Trophoblast cell (in vitro differentiated cells and primary cell): ENCODE results near the gene ACAD8.

ENCODE experiments used
- DNase-seq, 2 donors: peaks; one replicate each; pipeline ENCODE4 v3.0.0-alpha.2; 2016
- H2AFZ ChIP-seq: 2 replicates; pipeline ENCODE4 v1.6.1; 2013; ENCODE audit warnings: low read length, moderate library complexity, mild to moderate bottlenecking; ENCODE audit not compliant: insufficient read depth, poor library complexity
- H2AK5ac ChIP-seq: 2 replicates; pipeline ENCODE4 v1.6.1; 2013; ENCODE audit warnings: mild to moderate bottlenecking, low read length
- H2BK120ac ChIP-seq: 2 replicates; pipeline ENCODE4 v1.6.1; 2013; ENCODE audit warnings: low read length, mild to moderate bottlenecking, moderate library complexity; ENCODE audit not compliant: insufficient read depth, poor library complexity
- H2BK12ac ChIP-seq: 2 replicates; pipeline ENCODE4 v1.6.1; 2013; ENCODE audit warnings: mild to moderate bottlenecking, low read length, moderate library complexity
- H2BK5ac ChIP-seq: 2 replicates; pipeline ENCODE4 v1.6.1; 2013; ENCODE audit warnings: low read length, low read depth, moderate library complexity, mild to moderate bottlenecking; ENCODE audit not compliant: poor library complexity
- H3K14ac ChIP-seq: 2 replicates; pipeline ENCODE4 v1.6.1; 2013; ENCODE audit warnings: mild to moderate bottlenecking, low read length
- H3K18ac ChIP-seq: 2 replicates; pipeline ENCODE4 v1.6.1; 2013; ENCODE audit warnings: mild to moderate bottlenecking, low read length
- H3K23ac ChIP-seq: 2 replicates; pipeline ENCODE4 v1.6.1; 2013; ENCODE audit warnings: low read length
- H3K27ac ChIP-seq: 2 replicates; pipeline ENCODE4 v1.5.1; 2013; ENCODE audit warnings: low read depth, mild to moderate bottlenecking, inconsistent platforms, low read length, moderate library complexity
- H3K27me3 ChIP-seq: 2 replicates; pipeline ENCODE4 v1.6.1; 2013; ENCODE audit warnings: inconsistent platforms, mild to moderate bottlenecking, low read length, moderate library complexity; ENCODE audit not compliant: insufficient read depth
- H3K36me3 ChIP-seq, 2 experiments: 1 replicate in 1 of 2; 2 replicates in 1 of 2; pipeline ENCODE4 v1.6.1; 2013; ENCODE audit warnings: low read length in 2 of 2, mild to moderate bottlenecking in 2 of 2, moderate library complexity in 1 of 2; ENCODE audit not compliant: insufficient read depth in 2 of 2, control insufficient read depth in 1 of 2
- H3K4ac ChIP-seq: 2 replicates; pipeline ENCODE4 v1.6.1; 2013; ENCODE audit warnings: low read depth, mild to moderate bottlenecking, low read length, moderate library complexity
- H3K4me1 ChIP-seq, 2 experiments: 1 replicate in 1 of 2; 2 replicates in 1 of 2; pipeline ENCODE4 v1.6.1; 2013; ENCODE audit warnings: low read length in 2 of 2, mild to moderate bottlenecking in 2 of 2, moderate library complexity in 1 of 2; ENCODE audit not compliant: insufficient read depth in 2 of 2, control insufficient read depth in 1 of 2
- H3K4me2 ChIP-seq: 2 replicates; pipeline ENCODE4 v1.6.1; 2013; ENCODE audit warnings: inconsistent platforms, mild to moderate bottlenecking, low read length, moderate library complexity
- H3K4me3 ChIP-seq: 2 replicates; pipeline ENCODE4 v1.5.1; 2013; ENCODE audit warnings: mild to moderate bottlenecking, low read depth, low read length, inconsistent platforms
- H3K79me1 ChIP-seq: one replicate; pipeline ENCODE4 v1.6.1; 2013; ENCODE audit warnings: low read length
- H3K79me2 ChIP-seq: 2 replicates; pipeline ENCODE4 v1.6.1; 2013; ENCODE audit warnings: low read length, mild to moderate bottlenecking; ENCODE audit not compliant: control insufficient read depth, insufficient read depth, poor library complexity
- H3K9ac ChIP-seq: 2 replicates; pipeline ENCODE4 v1.6.1; 2013; ENCODE audit warnings: mild to moderate bottlenecking, low read length
- H3K9me3 ChIP-seq: 2 replicates; pipeline ENCODE4 v1.6.1; 2013; ENCODE audit warnings: low read depth, mild to moderate bottlenecking, control low read depth, inconsistent platforms, low read length; ENCODE audit not compliant: insufficient read depth
- H4K12ac ChIP-seq: 2 replicates; pipeline ENCODE4 v1.6.1; 2013; ENCODE audit warnings: low read depth, mild to moderate bottlenecking, low read length, moderate library complexity
- H4K8ac ChIP-seq: 2 replicates; pipeline ENCODE4 v1.6.1; 2013; ENCODE audit warnings: low read depth, mild to moderate bottlenecking, low read length, moderate library complexity
- H4K91ac ChIP-seq: one replicate; pipeline ENCODE4 v1.6.1; 2013; ENCODE audit warnings: low read depth, mild to moderate bottlenecking, low read length, moderate library complexity
- WGBS: extraction: QIAGEN DNeasy Blood & Tissue Kit; methylation state at CpG from one replicate; pipeline ENCODE4 v1.1.7; 2013; ENCODE audit warnings: missing lambda C conversion rate; ENCODE audit not compliant: insufficient read length, insufficient coverage; ENCODE audit errors: extremely low coverage; 5-methylcytosine and 5-hydroxymethylcytosine counted together

Gene ACAD8

DNA sequence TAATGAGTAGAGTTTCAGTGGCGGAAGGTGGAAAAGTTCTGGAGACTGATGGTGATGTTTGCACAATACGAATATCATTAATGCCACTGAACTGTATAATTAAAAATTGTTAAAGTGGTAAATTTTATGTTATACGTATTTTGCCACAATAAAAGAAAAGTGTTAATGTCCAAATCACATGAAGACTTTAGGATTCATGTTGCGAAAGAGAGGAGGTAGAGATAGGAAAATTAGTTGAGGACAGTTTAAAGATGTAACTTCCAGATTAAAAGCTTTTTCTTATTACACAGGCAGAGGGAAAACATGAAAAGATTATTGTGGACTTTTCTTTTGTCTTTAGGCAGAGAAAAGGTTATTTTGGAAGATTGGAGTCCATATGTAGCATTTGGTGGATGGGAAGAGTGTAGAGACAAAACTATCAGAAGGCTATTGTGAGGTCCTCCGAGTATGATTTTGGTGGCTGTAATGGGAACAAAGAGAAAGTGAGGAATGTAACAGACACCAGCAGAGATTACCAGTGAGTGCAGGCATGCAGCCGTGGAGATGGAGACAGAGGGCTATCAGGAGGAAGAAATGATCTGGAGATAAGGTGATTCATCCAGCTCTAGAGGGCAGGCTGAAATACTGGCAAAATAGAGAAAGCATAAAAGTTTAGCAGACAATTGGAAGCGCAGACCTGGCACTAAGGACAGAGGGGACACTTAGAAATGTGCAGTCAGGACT, 16.4 kb upstream of the ACAD8 start:
- H4K91ac ChIP-seq: no peak overlapping the region
- no peaks in the 10 kb centered on the region for H3K79me1 ChIP-seq
- no peak overlapping the region for H3K23ac ChIP-seq
- WGBS: no CpG with 5 or more reads among the region's 7 CpGs
- DNase-seq: peak; percentile 44 to 81
- no peaks in the 10 kb centered on the region for H3K27me3 ChIP-seq
- H3K4me2 ChIP-seq: no peak overlapping the region
- no peak overlapping the region for H3K14ac ChIP-seq
- no peaks in the 10 kb centered on the region for H3K9me3 ChIP-seq
- H3K9ac ChIP-seq: no peak overlapping the region
- peak overlapping the region; percentile 28 for H2BK12ac ChIP-seq
- H2BK120ac ChIP-seq: no peak overlapping the region
- no peak overlapping the region for H2AK5ac ChIP-seq
- peak overlapping the region; percentile 40 for H3K27ac ChIP-seq
- peaks cover 11% of the 10 kb centered on the region in 2 experiments for H3K36me3 ChIP-seq
- no peak overlapping the region for H4K8ac ChIP-seq
- no peak overlapping the region for H4K12ac ChIP-seq
- peaks cover 3 to 5% of the 10 kb centered on the region in 2 experiments for H3K4me1 ChIP-seq
- H3K4me3 ChIP-seq: no peak overlapping the region
- no peak overlapping the region for H3K18ac ChIP-seq
- H3K79me2 ChIP-seq: no peaks in the 10 kb centered on the region
- H3K4ac ChIP-seq: no peak overlapping the region
- H2BK5ac ChIP-seq: no peak overlapping the region
- no peak overlapping the region for H2AFZ ChIP-seq

DNA sequence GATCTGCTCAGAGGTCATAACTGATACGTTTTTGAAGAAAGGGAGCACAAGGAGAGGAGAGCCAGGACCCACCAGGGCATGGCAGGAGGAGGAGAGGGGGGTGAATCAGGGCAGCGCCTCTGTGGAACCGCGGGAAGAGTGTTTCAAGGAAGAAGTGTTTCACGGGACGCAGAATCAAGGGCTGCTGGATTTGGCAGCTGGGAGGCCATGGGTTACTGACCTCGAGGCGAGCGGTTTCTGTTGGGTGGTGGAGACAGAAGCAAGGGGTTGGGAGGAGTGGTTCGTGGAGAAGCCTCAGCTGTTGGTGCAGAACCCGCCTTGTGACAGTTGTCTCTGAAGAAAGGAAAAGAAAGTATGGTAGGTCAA, 15.8 kb upstream of the ACAD8 start:
- H3K18ac ChIP-seq: no peak overlapping the region
- no peak overlapping the region for H3K9ac ChIP-seq
- DNase-seq: no peak
- no peak overlapping the region for H3K14ac ChIP-seq
- no peaks in the 10 kb centered on the region for H3K9me3 ChIP-seq
- no peak overlapping the region for H4K12ac ChIP-seq
- H3K79me2 ChIP-seq: no peaks in the 10 kb centered on the region
- H3K4me3 ChIP-seq: no peak overlapping the region
- H3K36me3 ChIP-seq: peaks cover 11 to 13% of the 10 kb centered on the region in 2 experiments
- H3K27ac ChIP-seq: peak overlapping the region; percentile 40
- peak overlapping the region; percentile 28 for H2BK12ac ChIP-seq
- H3K27me3 ChIP-seq: no peaks in the 10 kb centered on the region
- no peak overlapping the region for H2BK120ac ChIP-seq
- no peak overlapping the region for H3K4ac ChIP-seq
- peaks cover 3 to 8% of the 10 kb centered on the region in 2 experiments for H3K4me1 ChIP-seq
- no peaks in the 10 kb centered on the region for H3K79me1 ChIP-seq
- H4K91ac ChIP-seq: peak overlapping the region; percentile 39
- no peak overlapping the region for H2BK5ac ChIP-seq
- no peak overlapping the region for H3K4me2 ChIP-seq
- no peak overlapping the region for H2AK5ac ChIP-seq
- no CpG with 5 or more reads among the region's 11 CpGs for WGBS
- no peak overlapping the region for H4K8ac ChIP-seq
- no peak overlapping the region for H2AFZ ChIP-seq
- no peak overlapping the region for H3K23ac ChIP-seq

DNA sequence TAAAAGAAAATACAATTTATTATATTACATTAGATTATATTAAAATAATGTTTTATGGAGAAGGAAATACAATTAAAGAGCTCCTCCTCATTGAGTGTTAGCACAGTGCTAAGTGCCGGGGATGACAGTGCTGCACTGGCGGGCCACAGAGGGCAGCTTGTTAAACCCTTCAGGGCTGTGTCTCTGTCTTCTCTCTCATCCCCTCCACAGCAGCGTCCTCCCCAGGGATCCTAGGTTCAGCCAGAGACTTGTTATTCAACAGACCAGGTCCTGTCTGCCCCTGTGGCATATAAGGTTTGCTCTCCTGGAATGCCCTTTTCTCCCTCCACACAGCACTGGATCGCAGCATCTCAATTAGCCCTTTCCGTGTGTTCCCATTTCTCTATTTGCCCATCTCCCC, 14.4 kb upstream of the ACAD8 start:
- no peaks in the 10 kb centered on the region for H3K79me1 ChIP-seq
- WGBS: no CpG with 5 or more reads among the region's 5 CpGs
- no peak overlapping the region for H2AFZ ChIP-seq
- H3K23ac ChIP-seq: no peak overlapping the region
- H4K91ac ChIP-seq: no peak overlapping the region
- no peak overlapping the region for H3K4ac ChIP-seq
- no peak overlapping the region for H2BK5ac ChIP-seq
- no peak for DNase-seq
- H2BK12ac ChIP-seq: no peak overlapping the region
- H4K8ac ChIP-seq: no peak overlapping the region
- H3K9ac ChIP-seq: no peak overlapping the region
- no peak overlapping the region for H3K18ac ChIP-seq
- no peaks in the 10 kb centered on the region for H3K27me3 ChIP-seq
- no peak overlapping the region for H3K14ac ChIP-seq
- H3K9me3 ChIP-seq: no peaks in the 10 kb centered on the region
- H3K27ac ChIP-seq: no peak overlapping the region
- H3K4me2 ChIP-seq: no peak overlapping the region
- no peaks in the 10 kb centered on the region for H3K79me2 ChIP-seq
- peaks cover 17 to 27% of the 10 kb centered on the region in 2 experiments for H3K36me3 ChIP-seq
- no peak overlapping the region for H2BK120ac ChIP-seq
- no peak overlapping the region for H2AK5ac ChIP-seq
- H3K4me3 ChIP-seq: no peak overlapping the region
- H3K4me1 ChIP-seq: peaks cover 3 to 9% of the 10 kb centered on the region in 2 experiments
- H4K12ac ChIP-seq: no peak overlapping the region

DNA sequence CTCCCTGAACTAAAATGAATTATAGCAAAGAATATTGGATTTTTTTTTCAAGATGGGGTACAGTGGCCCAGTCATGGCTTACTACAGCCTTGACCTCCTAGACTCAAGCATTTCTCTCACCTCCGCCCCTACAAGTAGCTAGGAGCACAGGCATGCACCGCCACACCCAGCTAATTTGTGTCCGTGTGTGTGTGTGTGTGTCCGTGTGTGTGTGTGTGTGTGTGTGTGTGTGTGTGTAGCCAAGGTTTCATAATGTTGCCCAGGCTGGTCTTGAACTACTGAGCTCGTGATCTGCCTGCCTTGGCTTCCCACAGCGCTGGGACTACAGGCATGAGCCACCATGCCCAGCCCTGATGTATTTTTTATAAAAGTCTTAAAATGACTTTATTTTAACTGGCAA, 12.8 kb upstream of the ACAD8 start:
- no peak overlapping the region for H3K4me3 ChIP-seq
- no peak overlapping the region for H2BK120ac ChIP-seq
- H4K91ac ChIP-seq: no peak overlapping the region
- no peaks in the 10 kb centered on the region for H3K9me3 ChIP-seq
- H3K36me3 ChIP-seq: peaks cover 25 to 37% of the 10 kb centered on the region in 2 experiments
- no peak overlapping the region for H3K9ac ChIP-seq
- H3K4me2 ChIP-seq: no peak overlapping the region
- no peak overlapping the region for H2AK5ac ChIP-seq
- H3K14ac ChIP-seq: no peak overlapping the region
- H2BK5ac ChIP-seq: no peak overlapping the region
- no peak for DNase-seq
- WGBS: no CpG with 5 or more reads among the region's 6 CpGs
- H2AFZ ChIP-seq: no peak overlapping the region
- H3K27me3 ChIP-seq: no peaks in the 10 kb centered on the region
- H3K4me1 ChIP-seq: peaks cover 3 to 9% of the 10 kb centered on the region in 2 experiments
- no peak overlapping the region for H3K18ac ChIP-seq
- H3K4ac ChIP-seq: no peak overlapping the region
- H2BK12ac ChIP-seq: no peak overlapping the region
- no peak overlapping the region for H3K27ac ChIP-seq
- H4K12ac ChIP-seq: no peak overlapping the region
- H3K79me2 ChIP-seq: no peaks in the 10 kb centered on the region
- H3K79me1 ChIP-seq: no peaks in the 10 kb centered on the region
- no peak overlapping the region for H4K8ac ChIP-seq
- no peak overlapping the region for H3K23ac ChIP-seq
